ENCODE data around the gene TMEM72. TPM values are rescaled to one million over a fixed set of nuclear protein-coding genes. Genes with fewer than 3 reads are reported as not detected.
A peak's percentile ranks its signal among the peaks of the same experiment; 100 is the strongest.

The TMEM72 gene
- total and polyA plus RNA-seq, 2 of the 13 experiments (the other 11 are each of a cell fraction or from before 2014, with no cell fraction given): 0.04 TPM; not detected in 1

DNA sequence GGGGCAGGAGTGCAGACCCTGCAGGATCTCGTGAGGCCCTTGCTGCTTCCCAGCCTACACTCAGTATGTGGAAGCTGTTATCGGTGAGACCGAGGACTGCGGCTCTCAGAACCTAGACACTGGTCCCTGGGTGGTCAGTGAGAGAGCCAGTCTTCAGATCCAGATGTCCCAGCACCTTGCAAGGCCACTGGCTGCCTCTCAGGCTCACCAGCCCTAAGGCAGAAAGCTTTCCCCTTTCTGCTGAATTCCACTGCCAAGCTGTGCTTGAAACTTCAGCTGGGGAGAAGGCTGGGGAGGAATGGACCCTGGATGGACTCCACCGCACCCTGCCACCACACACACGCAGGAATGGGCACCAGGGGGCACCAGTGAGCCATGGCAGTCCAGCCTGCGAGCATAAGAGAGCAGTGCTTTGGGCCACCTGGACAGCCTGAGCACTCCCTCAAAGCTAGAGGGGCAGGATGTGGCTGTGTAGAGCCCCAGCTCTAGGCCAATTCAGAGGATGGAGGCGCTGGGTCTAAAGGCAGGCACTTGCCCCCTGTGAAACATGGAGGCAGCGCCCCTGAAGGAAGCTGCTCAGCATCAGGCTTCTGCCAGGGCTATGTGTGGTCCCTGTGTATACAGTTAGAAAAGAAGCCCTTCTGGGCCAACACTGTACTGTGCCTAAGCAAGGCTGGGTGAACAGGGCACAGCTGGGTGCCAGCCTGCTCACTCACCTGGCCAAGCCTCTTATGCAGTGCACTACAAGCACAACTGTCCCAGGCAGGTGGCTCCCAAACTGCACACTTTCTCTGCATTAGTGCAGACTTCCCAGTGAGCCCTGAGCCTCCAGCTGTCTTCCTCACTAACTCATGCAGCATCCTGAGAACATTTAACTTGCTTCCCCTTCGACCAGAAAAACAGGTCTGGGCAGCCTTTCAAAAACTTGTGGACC lies 21.6 kb downstream of the TMEM72 start (continued):
- TF ChIP-seq, protein P1, sequence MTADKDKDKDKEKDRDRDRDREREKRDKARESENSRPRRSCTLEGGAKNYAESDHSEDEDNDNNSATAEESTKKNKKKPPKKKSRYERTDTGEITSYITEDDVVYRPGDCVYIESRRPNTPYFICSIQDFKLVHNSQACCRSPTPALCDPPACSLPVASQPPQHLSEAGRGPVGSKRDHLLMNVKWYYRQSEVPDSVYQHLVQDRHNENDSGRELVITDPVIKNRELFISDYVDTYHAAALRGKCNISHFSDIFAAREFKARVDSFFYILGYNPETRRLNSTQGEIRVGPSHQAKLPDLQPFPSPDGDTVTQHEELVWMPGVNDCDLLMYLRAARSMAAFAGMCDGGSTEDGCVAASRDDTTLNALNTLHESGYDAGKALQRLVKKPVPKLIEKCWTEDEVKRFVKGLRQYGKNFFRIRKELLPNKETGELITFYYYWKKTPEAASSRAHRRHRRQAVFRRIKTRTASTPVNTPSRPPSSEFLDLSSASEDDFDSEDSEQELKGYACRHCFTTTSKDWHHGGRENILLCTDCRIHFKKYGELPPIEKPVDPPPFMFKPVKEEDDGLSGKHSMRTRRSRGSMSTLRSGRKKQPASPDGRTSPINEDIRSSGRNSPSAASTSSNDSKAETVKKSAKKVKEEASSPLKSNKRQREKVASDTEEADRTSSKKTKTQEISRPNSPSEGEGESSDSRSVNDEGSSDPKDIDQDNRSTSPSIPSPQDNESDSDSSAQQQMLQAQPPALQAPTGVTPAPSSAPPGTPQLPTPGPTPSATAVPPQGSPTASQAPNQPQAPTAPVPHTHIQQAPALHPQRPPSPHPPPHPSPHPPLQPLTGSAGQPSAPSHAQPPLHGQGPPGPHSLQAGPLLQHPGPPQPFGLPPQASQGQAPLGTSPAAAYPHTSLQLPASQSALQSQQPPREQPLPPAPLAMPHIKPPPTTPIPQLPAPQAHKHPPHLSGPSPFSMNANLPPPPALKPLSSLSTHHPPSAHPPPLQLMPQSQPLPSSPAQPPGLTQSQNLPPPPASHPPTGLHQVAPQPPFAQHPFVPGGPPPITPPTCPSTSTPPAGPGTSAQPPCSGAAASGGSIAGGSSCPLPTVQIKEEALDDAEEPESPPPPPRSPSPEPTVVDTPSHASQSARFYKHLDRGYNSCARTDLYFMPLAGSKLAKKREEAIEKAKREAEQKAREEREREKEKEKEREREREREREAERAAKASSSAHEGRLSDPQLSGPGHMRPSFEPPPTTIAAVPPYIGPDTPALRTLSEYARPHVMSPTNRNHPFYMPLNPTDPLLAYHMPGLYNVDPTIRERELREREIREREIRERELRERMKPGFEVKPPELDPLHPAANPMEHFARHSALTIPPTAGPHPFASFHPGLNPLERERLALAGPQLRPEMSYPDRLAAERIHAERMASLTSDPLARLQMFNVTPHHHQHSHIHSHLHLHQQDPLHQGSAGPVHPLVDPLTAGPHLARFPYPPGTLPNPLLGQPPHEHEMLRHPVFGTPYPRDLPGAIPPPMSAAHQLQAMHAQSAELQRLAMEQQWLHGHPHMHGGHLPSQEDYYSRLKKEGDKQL (CRISPR knock-in tag; IDR thresholded peaks at IDR 0.05; ENCODE audit: low read depth): no peak
- no peak for TF ChIP-seq ZNF569 (CRISPR knock-in tag; IDR thresholded peaks at IDR 0.05; ENCODE audit: borderline replicate concordance)
- TF ChIP-seq JDP2 (CRISPR knock-in tag; IDR thresholded peaks at IDR 0.05; ENCODE audit: borderline replicate concordance): no peak
- TF ChIP-seq ZNF629 (CRISPR knock-in tag; conservative IDR thresholded peaks at IDR 0.05): no peak
- peak; percentile 61; the same call in 1 of the 2 replicates for TF ChIP-seq TBX2 (CRISPR knock-in tag; IDR thresholded peaks at IDR 0.05; ENCODE audit: borderline replicate concordance)
- no peak for TF ChIP-seq ATF7 (IDR thresholded peaks at IDR 0.05)
- no peak for TF ChIP-seq ATF7 (CRISPR knock-in tag; IDR thresholded peaks at IDR 0.05)
- no peak for TF ChIP-seq ZNF143 (CRISPR knock-in tag; IDR thresholded peaks at IDR 0.05)
- no peak for TF ChIP-seq ADNP (CRISPR knock-in tag; IDR thresholded peaks at IDR 0.05)
- no peak for TF ChIP-seq NFRKB (IDR thresholded peaks at IDR 0.05)
- TF ChIP-seq, protein P2, sequence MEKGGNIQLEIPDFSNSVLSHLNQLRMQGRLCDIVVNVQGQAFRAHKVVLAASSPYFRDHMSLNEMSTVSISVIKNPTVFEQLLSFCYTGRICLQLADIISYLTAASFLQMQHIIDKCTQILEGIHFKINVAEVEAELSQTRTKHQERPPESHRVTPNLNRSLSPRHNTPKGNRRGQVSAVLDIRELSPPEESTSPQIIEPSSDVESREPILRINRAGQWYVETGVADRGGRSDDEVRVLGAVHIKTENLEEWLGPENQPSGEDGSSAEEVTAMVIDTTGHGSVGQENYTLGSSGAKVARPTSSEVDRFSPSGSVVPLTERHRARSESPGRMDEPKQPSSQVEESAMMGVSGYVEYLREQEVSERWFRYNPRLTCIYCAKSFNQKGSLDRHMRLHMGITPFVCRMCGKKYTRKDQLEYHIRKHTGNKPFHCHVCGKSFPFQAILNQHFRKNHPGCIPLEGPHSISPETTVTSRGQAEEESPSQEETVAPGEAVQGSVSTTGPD (CRISPR knock-in tag; IDR thresholded peaks at IDR 0.05): no peak
- TF ChIP-seq PAF1 (CRISPR knock-in tag; IDR thresholded peaks at IDR 0.05): no peak
- TF ChIP-seq ZNF44 (CRISPR knock-in tag; IDR thresholded peaks at IDR 0.05): 0 out of 2 replicates have a peak, but pooled peaks have one; percentile 40
- TF ChIP-seq, protein P3, sequence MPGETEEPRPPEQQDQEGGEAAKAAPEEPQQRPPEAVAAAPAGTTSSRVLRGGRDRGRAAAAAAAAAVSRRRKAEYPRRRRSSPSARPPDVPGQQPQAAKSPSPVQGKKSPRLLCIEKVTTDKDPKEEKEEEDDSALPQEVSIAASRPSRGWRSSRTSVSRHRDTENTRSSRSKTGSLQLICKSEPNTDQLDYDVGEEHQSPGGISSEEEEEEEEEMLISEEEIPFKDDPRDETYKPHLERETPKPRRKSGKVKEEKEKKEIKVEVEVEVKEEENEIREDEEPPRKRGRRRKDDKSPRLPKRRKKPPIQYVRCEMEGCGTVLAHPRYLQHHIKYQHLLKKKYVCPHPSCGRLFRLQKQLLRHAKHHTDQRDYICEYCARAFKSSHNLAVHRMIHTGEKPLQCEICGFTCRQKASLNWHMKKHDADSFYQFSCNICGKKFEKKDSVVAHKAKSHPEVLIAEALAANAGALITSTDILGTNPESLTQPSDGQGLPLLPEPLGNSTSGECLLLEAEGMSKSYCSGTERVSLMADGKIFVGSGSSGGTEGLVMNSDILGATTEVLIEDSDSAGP (CRISPR knock-in tag; IDR thresholded peaks at IDR 0.05; ENCODE audit: borderline replicate concordance): peak; percentile 78; the same call in 1 of the 2 replicates
- no peak for TF ChIP-seq SOX6 (IDR thresholded peaks at IDR 0.05)
- peak; percentile 47; the same call in 1 of the 2 replicates for TF ChIP-seq SOX6 (CRISPR knock-in tag; IDR thresholded peaks at IDR 0.05)
- TF ChIP-seq, protein P4, sequence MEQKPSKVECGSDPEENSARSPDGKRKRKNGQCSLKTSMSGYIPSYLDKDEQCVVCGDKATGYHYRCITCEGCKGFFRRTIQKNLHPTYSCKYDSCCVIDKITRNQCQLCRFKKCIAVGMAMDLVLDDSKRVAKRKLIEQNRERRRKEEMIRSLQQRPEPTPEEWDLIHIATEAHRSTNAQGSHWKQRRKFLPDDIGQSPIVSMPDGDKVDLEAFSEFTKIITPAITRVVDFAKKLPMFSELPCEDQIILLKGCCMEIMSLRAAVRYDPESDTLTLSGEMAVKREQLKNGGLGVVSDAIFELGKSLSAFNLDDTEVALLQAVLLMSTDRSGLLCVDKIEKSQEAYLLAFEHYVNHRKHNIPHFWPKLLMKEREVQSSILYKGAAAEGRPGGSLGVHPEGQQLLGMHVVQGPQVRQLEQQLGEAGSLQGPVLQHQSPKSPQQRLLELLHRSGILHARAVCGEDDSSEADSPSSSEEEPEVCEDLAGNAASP (CRISPR knock-in tag; IDR thresholded peaks at IDR 0.05; ENCODE audit: borderline replicate concordance): 0 out of 2 replicates have a peak, but pooled peaks have one; percentile 31
- TF ChIP-seq ZNF557 (CRISPR knock-in tag; IDR thresholded peaks at IDR 0.05): no peak
- TF ChIP-seq NCOA2 (CRISPR knock-in tag; IDR thresholded peaks at IDR 0.05): peak; percentile 26; the same call in 1 of the 2 replicates
